Measurements from ENCODE around the gene USPL1. TPM values are rescaled to one million over a fixed set of nuclear protein-coding genes. Genes with fewer than 3 reads are reported as not detected.

USPL1 gene
- total and polyA plus RNA-seq, 2 experiments from 2014 or later = 10.0 to 13.0 TPM

GRCh38 chr13:30700364-30700763, 82.6 kb downstream of the USPL1 start:
- no peaks in the 10 kb centered on the region for H3K9me2 ChIP-seq (ENCODE audit: insufficient read depth)
- 62 to 68% methylated on average over 5 of the region's 5 CpGs for WGBS, 2 experiments (ENCODE audit: low coverage in 1 of 2, low lambda C conversion rate in 2 of 2, missing lambda C conversion rate in 2 of 2)
- H3K79me2 ChIP-seq (ENCODE audit: insufficient read depth) = no peaks in the 10 kb centered on the region
- no peak overlapping the region for H3K4me2 ChIP-seq (ENCODE audit: unreplicated experiment)
- no peak for TF ChIP-seq EZH2 (IDR thresholded peaks at IDR 0.05; ENCODE audit: insufficient read depth, poor library complexity, severe bottlenecking)
- no peak for TF ChIP-seq EZH2phosphoT487 (IDR thresholded peaks at IDR 0.05; ENCODE audit: insufficient read depth, low read depth)
- 0 out of 2 replicates have a peak, but pooled peaks cover 5% of the 10 kb centered on the region for H3F3A ChIP-seq (ENCODE audit: insufficient read depth)
- H3K27me3 ChIP-seq (replicated peaks; ENCODE audit: insufficient read depth) = no peaks in the 10 kb centered on the region
- H3K4me3 ChIP-seq = no peak overlapping the region
- in situ Hi-C loops (cut with MboI) = no loop called here
- H3K9ac ChIP-seq = no peak overlapping the region
- H4K20me1 ChIP-seq (ENCODE audit: insufficient read depth) = no peaks in the 10 kb centered on the region
- peaks cover 12% of the 10 kb centered on the region for H3K4me1 ChIP-seq (ENCODE audit: insufficient read depth)
- no peaks in the 10 kb centered on the region for H3K9me3 ChIP-seq (ENCODE audit: low read depth)
- H3K36me3 ChIP-seq (ENCODE audit: low read depth) = no peaks in the 10 kb centered on the region
- no peak for DNase-seq
- H2AFZ ChIP-seq = no peak overlapping the region
- H3K27ac ChIP-seq = no peak overlapping the region

- Histone ChIP-seq H4K20me1 (ENCODE audit: insufficient read depth) (no peaks in the 10 kb centered on the region), H3K36me3 (ENCODE audit: low read depth) (no peaks in the 10 kb centered on the region), H3K79me2 (ENCODE audit: insufficient read depth) (no peaks in the 10 kb centered on the region), H3K4me2 (ENCODE audit: unreplicated experiment) (no peak overlapping the region), H3F3A (ENCODE audit: insufficient read depth) (0 out of 2 replicates have a peak, but pooled peaks cover 5% of the 10 kb centered on the region), H2AFZ (no peak overlapping the region), H3K4me1 (ENCODE audit: insufficient read depth) (peaks cover 12% of the 10 kb centered on the region), H3K27ac (no peak overlapping the region), H3K4me3 (no peak overlapping the region), H3K9me2 (ENCODE audit: insufficient read depth) (no peaks in the 10 kb centered on the region), H3K9me3 (ENCODE audit: low read depth) (no peaks in the 10 kb centered on the region), H3K27me3 (replicated peaks; ENCODE audit: insufficient read depth) (no peaks in the 10 kb centered on the region), H3K9ac (no peak overlapping the region)
- no peak for DNase-seq
- in situ Hi-C loops (cut with MboI) = no loop called here
- TF ChIP-seq EZH2 (IDR thresholded peaks at IDR 0.05; ENCODE audit: insufficient read depth, poor library complexity, severe bottlenecking) (no peak), EZH2phosphoT487 (IDR thresholded peaks at IDR 0.05; ENCODE audit: insufficient read depth, low read depth) (no peak)
- WGBS, 2 experiments (ENCODE audit: low coverage in 1 of 2, low lambda C conversion rate in 2 of 2, missing lambda C conversion rate in 2 of 2) = 90 to 95% methylated on average over 4 of the region's 4 CpGs
Observed at GRCh38 chr13:30702006-30702405, 84.3 kb downstream of the USPL1 start.

GRCh38 chr13:30704596-30704995, 86.9 kb downstream of the USPL1 start:
- Histone ChIP-seq H2AFZ (no peak overlapping the region), H3K9me3 (ENCODE audit: low read depth) (no peaks in the 10 kb centered on the region), H3K4me3 (no peak overlapping the region), H3K79me2 (ENCODE audit: insufficient read depth) (no peaks in the 10 kb centered on the region), H3K27ac (no peak overlapping the region), H3K9me2 (ENCODE audit: insufficient read depth) (no peaks in the 10 kb centered on the region), H4K20me1 (ENCODE audit: insufficient read depth) (no peaks in the 10 kb centered on the region), H3F3A (ENCODE audit: insufficient read depth) (0 out of 2 replicates have a peak, but pooled peaks cover 8% of the 10 kb centered on the region), H3K4me2 (ENCODE audit: unreplicated experiment) (no peak overlapping the region), H3K9ac (no peak overlapping the region), H3K4me1 (ENCODE audit: insufficient read depth) (peaks cover 7% of the 10 kb centered on the region), H3K36me3 (ENCODE audit: low read depth) (no peaks in the 10 kb centered on the region), H3K27me3 (replicated peaks; ENCODE audit: insufficient read depth) (no peaks in the 10 kb centered on the region)
- 71 to 75% methylated on average over 6 of the region's 6 CpGs for WGBS, 2 experiments (ENCODE audit: low coverage in 1 of 2, low lambda C conversion rate in 2 of 2, missing lambda C conversion rate in 2 of 2)
- no peak for TF ChIP-seq EZH2phosphoT487 (IDR thresholded peaks at IDR 0.05; ENCODE audit: insufficient read depth, low read depth)
- DNase-seq = no peak
- in situ Hi-C loops (cut with MboI) = no loop called here

GRCh38 chr13:30705680-30706079, 88.0 kb downstream of the USPL1 start:
- peaks cover 7% of the 10 kb centered on the region for H3K4me1 ChIP-seq (ENCODE audit: insufficient read depth)
- H3K9me2 ChIP-seq (ENCODE audit: insufficient read depth) = no peaks in the 10 kb centered on the region
- 53 to 60% methylated on average over 4 of the region's 4 CpGs for WGBS, 2 experiments (ENCODE audit: low coverage in 1 of 2, low lambda C conversion rate in 2 of 2, missing lambda C conversion rate in 2 of 2)
- H3F3A ChIP-seq (ENCODE audit: insufficient read depth) = 0 out of 2 replicates have a peak, but pooled peaks cover 8% of the 10 kb centered on the region
- TF ChIP-seq EZH2phosphoT487 (IDR thresholded peaks at IDR 0.05; ENCODE audit: insufficient read depth, low read depth) = no peak
- no peak for TF ChIP-seq EZH2 (IDR thresholded peaks at IDR 0.05; ENCODE audit: insufficient read depth, poor library complexity, severe bottlenecking)
- H3K4me2 ChIP-seq (ENCODE audit: unreplicated experiment) = no peak overlapping the region
- H4K20me1 ChIP-seq (ENCODE audit: insufficient read depth) = no peaks in the 10 kb centered on the region
- H3K4me3 ChIP-seq = no peak overlapping the region
- no peaks in the 10 kb centered on the region for H3K9me3 ChIP-seq (ENCODE audit: low read depth)
- in situ Hi-C loops (cut with MboI) = no loop called here
- no peak for DNase-seq
- no peak overlapping the region for H3K9ac ChIP-seq
- no peaks in the 10 kb centered on the region for H3K36me3 ChIP-seq (ENCODE audit: low read depth)
- H3K27me3 ChIP-seq (replicated peaks; ENCODE audit: insufficient read depth) = no peaks in the 10 kb centered on the region
- no peak overlapping the region for H3K27ac ChIP-seq
- H2AFZ ChIP-seq = no peak overlapping the region
- no peaks in the 10 kb centered on the region for H3K79me2 ChIP-seq (ENCODE audit: insufficient read depth)

- H3K27me3 ChIP-seq (replicated peaks; ENCODE audit: insufficient read depth) = no peaks in the 10 kb centered on the region
- no peaks in the 10 kb centered on the region for H3K9me3 ChIP-seq (ENCODE audit: low read depth)
- H3K79me2 ChIP-seq (ENCODE audit: insufficient read depth) = no peaks in the 10 kb centered on the region
- in situ Hi-C loops (cut with MboI) = no loop called here
- no peak overlapping the region for H3K4me3 ChIP-seq
- DNase-seq = peak; percentile 33
- peaks cover 19% of the 10 kb centered on the region for H3K4me1 ChIP-seq (ENCODE audit: insufficient read depth)
- no peak overlapping the region for H2AFZ ChIP-seq
- peaks cover 19% of the 10 kb centered on the region; the same call in 1 of the 2 replicates for H3F3A ChIP-seq (ENCODE audit: insufficient read depth)
- no peaks in the 10 kb centered on the region for H3K36me3 ChIP-seq (ENCODE audit: low read depth)
- no peaks in the 10 kb centered on the region for H3K9me2 ChIP-seq (ENCODE audit: insufficient read depth)
- H3K9ac ChIP-seq = no peak overlapping the region
- TF ChIP-seq EZH2phosphoT487 (IDR thresholded peaks at IDR 0.05; ENCODE audit: insufficient read depth, low read depth) (no peak), EZH2 (IDR thresholded peaks at IDR 0.05; ENCODE audit: insufficient read depth, poor library complexity, severe bottlenecking) (no peak)
- H3K27ac ChIP-seq = no peak overlapping the region
- H3K4me2 ChIP-seq (ENCODE audit: unreplicated experiment) = peak overlapping the region; percentile 16
- WGBS, 2 experiments (ENCODE audit: low coverage in 1 of 2, low lambda C conversion rate in 2 of 2, missing lambda C conversion rate in 2 of 2) = 36% methylated on average over 3 of the region's 3 CpGs
- H4K20me1 ChIP-seq (ENCODE audit: insufficient read depth) = no peaks in the 10 kb centered on the region
Observed at GRCh38 chr13:30708541-30708940, 90.8 kb downstream of the USPL1 start.

Small RNA genes within 50 kb of the gene (small RNA-seq; reads per million reads assigned to genes)
- not detected for gene RF00017 (ENCODE audit: low read depth, low replicate concordance)

Other genes starting within 250 kb of the USPL1 start
- not detected in 2 replicates for gene UBE2L5, start 195.4 kb upstream of the USPL1 start, total RNA-seq (2014; rRNA removed; shearing (Covaris generic))
- gene UBE2L5, start 195.4 kb upstream of the USPL1 start, polyA plus RNA-seq (2016; fragmentation: Nextera tagmentation; extraction: Ambion mirVana) = not detected in 2 replicates
- 193 and 233 TPM in 2 replicates for gene HMGB1, start 152.0 kb upstream of the USPL1 start, total RNA-seq (2014; rRNA removed; shearing (Covaris generic))
- gene HMGB1, start 152.0 kb upstream of the USPL1 start, polyA plus RNA-seq (2016; fragmentation: Nextera tagmentation; extraction: Ambion mirVana) = 417 and 430 TPM in 2 replicates
- not detected in 2 replicates for gene ALOX5AP, start 117.6 kb downstream of the USPL1 start, total RNA-seq (2014; rRNA removed; shearing (Covaris generic))
- gene ALOX5AP, start 117.6 kb downstream of the USPL1 start, polyA plus RNA-seq (2016; fragmentation: Nextera tagmentation; extraction: Ambion mirVana) = 0.49 and 0.58 TPM in 2 replicates